Measurements from ENCODE around the gene FCGR2B. TPM values are rescaled to one million over a fixed set of nuclear protein-coding genes. Genes with fewer than 3 reads are reported as not detected.
"Not testable (repeated sequence)": the region's sequence is repeated elsewhere in the genome, so short reads cannot be mapped to it uniquely, and the experiment has no call there.

FCGR2B gene
- total RNA-seq, 1 donor from 2014 or later, result not detected

DNA sequence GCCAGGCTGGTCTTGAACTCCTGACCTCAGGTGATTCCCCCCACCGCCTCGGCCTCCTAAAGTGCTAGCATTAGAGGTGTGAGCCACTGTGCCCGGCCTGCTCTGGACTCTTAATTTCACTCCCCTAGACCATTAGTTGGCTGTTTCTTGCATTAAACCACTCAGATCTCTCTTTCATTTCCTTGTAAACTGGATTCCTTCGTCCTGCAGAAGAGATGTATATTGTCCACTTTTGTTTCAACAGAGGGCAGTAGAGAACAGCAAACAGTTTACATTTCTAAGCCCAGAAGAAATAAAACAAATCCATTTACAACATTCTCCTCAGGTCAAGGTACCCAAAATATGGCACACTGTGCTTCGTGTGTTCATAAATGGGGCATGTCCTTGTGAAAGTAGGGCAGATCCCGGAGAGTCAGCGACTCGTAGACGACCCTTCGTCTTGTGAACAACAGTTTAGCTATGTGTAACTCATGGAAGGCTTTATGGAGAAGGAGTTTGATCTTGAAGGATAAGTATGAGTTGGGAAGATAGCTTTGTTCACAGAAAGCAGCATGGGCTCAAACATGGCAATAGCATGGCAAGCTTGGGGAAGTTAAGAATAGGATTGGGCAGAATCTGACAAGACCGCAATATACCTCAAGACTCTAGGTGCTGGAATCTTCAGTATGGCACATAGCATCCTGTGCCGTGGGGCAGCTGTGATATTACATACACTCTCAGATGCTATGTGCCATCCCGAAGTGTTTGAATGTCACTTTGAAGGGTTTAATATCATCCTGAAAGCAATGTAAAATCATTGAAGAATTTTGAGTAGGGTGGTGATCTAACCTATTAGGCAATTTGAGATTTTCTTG, 15.2 kb upstream of the FCGR2B start:
- DNase-seq (ENCODE audit: low read depth), result peak; percentile 50

DNA sequence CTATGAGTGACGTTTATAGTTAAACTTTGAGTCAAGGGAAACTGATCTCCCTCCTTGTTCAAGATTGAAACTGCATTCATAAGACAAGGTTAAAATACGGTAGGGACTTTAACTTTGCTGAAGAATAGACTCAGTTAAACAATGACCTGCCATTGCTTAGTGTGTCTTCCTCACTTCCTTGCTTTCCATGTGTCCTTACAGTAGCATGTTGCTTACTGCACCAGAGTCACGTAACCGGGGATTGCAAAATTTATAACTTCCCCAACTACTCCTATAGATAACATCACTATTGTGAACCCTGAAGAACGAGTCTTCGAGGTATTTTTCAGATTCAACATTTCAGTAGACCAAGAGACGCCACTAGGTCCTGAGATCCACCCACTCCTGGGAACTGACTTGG, 9.4 kb upstream of the FCGR2B start:
- not testable (repeated sequence) for DNase-seq (ENCODE audit: low read depth)

DNA sequence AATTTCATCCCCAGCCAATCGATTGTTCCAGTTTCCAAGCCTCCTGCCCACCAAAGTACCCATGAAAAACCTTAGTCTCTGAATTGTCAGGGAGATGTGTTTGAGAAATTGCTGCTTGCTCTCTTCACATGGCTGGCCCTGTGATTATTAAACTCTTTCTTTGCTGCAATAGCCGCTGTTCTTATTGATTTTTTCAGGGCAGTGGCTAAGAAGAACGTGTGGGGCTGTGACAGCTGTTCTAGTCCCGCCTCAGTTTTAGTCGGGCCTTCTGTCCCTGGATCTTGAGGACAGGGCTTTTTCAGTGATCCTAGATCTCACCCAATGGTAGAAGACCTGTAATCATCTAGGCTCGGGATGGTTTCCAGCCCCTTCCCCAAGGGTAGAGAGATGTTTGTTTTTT, 9.0 kb upstream of the FCGR2B start:
- not testable (repeated sequence) for DNase-seq (ENCODE audit: low read depth)

DNA sequence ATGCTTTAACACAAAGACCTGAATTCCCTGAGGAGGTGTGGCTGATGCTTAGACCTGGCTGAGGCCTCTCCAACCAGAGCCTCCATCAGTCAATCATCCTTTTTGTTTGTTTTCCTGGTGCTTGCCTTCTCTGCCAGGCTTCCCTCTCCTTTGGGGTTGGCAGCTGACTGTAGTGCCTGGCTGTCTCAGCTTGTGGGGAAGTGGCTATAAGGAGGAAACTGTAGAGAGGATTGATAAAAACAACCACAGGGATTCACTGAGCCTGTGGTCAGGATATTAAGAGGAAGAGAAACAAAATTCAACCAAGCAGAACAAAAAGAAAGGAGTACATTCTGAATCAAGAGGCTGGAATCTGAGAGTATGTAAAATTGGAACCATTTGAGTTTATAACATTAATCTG, 4.4 kb upstream of the FCGR2B start:
- DNase-seq (ENCODE audit: low read depth), result not testable (repeated sequence)

DNA sequence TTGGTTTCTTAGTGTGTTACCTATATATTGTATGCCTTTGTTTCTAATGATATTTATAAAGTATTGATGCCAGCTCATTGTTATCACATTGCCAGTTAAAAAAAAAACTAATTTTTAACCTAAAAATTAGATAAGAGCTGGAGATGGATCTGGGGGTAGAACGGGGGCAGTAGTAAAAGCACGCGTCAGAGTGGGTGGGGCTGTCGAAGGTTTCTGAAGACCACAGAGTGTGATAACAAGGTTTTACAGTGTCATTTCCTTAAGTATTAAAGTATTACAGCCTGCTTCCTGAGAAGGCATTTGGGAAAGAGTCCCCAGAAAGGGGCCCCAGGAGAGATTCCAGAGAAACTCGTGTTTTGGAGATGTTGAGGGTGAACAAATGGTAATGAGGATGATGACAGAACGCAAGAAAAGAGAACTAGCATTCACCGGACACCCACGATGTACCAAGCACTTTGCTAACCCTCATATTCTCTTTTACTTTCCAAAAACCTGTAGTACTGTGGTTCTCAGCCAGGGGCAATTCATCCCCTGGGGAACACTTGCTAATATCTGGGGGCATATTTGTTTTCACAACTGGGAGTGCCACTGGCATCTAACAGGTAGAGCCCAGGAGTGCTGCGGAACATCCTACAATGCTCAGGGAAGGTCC, 1.2 kb upstream of the FCGR2B start:
- DNase-seq (ENCODE audit: low read depth), result not testable (repeated sequence)

DNA sequence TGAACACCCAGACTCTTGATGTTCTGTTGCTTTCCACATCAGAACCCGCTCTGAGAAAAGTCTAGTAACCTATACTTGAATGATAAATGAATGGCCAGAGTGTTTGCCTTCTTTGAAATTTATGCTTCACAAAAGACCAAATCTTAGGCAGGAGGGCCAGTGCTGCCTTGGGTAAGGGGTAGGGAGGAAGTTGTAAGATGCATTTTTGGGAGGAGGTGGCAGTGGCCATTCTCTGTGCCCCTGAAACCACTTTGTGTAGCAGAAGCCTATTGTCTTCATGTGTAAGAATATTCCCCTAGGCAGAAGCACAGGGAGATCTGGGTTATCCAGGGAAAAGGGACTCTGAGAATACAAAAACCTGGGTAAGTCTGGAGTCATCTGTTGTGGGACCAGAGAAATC, 626 bp downstream of the FCGR2B start:
- DNase-seq (ENCODE audit: low read depth), result not testable (repeated sequence)

DNA sequence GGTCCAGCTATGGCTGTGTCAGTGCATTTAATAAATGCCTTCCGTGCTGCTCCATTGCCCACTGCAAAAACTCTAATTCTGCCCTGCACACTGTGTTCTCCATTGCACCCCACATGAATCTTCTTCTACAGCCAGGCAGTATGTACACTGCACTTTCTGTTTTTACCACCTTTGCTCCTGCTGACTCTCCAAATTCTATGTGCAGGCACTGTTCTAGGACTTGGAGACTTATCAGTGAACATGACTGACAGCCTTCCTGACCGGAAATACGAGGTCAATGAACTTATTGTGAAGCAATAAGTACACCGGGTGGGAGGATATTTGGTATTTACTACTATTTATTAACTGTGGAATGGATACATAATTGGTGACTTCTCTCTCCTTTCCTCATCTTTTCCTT, 1.7 kb downstream of the FCGR2B start:
- DNase-seq (ENCODE audit: low read depth), result not testable (repeated sequence)

DNA sequence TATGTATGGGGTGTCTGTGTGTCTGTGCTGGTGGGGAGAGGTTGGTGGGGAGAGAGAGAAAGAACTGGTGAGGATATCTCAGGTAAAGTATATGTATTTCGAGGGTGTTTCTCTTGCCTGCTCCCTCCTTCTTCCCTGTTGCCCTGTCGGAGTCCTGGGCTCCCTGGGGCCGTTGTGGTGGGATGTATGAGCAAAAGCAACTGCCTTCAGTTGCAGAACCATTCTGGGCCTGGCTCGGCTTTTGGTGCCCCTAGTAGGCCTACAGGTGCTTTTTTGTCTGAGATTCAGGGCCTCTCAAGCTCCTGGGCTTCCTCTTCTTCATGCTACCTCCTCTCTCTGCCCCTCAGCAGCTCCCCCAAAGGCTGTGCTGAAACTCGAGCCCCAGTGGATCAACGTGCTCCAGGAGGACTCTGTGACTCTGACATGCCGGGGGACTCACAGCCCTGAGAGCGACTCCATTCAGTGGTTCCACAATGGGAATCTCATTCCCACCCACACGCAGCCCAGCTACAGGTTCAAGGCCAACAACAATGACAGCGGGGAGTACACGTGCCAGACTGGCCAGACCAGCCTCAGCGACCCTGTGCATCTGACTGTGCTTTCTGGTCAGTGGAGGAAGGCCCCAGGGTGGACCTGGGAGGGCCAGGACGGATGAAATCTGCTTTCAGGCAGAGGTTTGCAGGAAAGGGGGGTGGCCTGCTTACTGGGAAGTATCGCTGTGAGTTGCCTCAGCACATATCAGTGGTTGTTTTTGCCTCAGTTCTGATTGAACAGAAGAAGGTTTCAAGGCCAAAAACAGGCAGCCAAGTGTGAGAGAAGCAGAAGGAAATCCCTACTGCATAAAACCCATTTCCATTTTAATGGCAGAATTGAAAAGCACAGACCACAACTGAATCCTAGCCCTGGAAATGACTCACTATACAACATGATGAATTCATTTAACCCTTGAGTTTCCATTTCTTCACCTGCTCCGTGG, 8.4 kb downstream of the FCGR2B start:
- DNase-seq (ENCODE audit: low read depth), result not testable (repeated sequence)

DNA sequence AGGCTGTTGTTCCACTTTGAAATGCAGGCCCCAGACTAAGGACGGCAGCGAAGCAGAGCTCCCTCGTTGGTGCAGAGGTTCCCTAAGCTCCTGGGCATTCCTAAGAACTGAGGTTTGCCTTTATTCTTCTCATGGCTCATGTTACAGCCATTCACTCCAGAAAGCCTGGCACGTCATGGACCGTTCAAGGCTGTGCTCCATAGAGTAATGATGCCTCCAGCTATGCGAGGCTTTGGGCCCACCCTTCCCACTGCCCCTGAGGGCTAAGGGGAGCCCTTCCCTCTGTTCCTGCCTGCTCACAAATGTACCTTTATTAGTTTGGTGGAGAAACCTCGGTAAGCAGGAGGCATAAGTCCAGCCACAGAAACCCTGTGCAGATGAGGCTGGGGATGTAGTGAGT, 10.5 kb downstream of the FCGR2B start:
- peak; percentile 2 for DNase-seq (ENCODE audit: low read depth)

DNA sequence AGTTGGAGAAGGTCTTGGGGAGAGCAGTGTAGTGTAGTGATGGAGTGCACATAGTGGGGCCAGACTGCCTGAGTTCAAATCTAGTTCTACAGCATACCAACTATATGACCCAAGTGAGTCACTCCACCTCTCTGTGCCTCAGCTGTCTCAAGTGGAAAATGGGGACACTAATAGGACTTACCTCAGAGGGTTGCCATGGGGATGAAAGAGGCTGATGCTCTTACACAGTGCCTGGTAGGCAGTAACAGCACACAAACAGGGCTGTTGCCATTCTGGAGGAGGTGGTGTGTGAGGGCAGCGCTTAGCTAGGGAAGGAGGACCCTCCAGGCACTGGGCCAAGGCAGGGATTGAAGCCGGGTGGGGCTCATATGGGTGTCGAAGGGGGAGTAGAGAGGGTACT, 11.5 kb downstream of the FCGR2B start:
- not testable (repeated sequence) for DNase-seq (ENCODE audit: low read depth)

DNA sequence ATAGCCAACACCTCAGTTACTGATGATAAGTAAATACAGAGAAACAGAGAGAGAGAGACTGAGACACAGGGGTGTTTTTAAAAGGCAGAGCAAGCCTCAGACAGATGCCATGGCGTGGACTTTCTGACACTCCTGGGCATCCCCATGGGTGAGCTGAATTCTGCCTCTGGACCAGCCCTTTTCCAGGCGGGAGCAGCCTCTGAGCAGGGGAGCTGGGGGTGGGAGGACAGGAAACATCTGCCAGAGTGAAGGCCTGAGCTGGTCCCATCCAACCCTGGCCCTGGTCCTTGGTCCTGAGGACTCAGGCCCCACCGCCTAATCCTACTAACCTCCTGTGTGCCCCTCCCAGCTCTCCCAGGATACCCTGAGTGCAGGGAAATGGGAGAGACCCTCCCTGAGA, 12.0 kb downstream of the FCGR2B start:
- DNase-seq (ENCODE audit: low read depth), result not testable (repeated sequence)

DNA sequence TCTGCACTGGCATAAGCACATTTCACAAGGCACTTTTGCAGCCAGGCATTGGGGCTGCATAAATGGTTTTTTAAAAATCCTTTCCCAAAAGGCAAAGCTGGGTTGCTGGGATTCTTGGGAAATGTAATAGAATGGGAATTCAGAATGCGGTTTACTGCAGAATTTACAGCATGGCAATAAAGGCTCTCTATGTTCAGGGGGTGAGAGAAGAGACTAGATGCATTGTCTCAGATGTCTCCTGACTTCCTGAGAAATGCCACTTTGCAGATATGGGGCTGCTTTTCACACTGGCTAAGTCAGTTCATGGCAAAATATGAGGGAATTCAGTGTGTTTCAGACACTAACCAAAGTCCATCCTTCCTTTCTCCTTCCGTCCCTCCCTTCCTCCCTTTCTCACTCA, 13.5 kb downstream of the FCGR2B start:
- no peak for DNase-seq (ENCODE audit: low read depth)

DNA sequence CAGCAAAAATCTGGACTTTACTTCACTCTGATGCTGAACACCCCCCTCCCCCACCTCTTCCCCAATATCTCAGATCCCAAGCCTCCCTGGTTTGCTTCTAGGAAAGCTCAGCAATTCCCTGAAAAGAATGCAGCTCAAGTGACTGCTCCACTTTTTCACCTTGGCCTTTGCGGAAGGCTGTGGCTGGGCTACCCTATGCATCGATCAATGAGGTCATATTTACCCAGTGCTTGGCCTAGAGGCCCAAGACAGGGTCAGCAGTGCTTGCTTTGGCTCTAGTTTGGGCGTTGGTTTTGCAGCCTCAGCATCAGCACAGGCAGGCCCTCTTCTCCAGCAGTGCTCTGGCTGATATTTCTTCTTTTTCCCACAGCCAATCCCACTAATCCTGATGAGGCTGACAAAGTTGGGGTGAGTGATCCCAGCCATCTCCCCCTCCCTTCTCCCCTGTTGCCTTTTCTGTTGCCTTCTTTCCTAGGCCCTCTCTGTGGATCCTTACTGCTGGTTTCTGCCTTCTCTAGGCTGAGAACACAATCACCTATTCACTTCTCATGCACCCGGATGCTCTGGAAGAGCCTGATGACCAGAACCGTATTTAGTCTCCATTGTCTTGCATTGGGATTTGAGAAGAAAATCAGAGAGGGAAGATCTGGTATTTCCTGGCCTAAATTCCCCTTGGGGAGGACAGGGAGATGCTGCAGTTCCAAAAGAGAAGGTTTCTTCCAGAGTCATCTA, 14.2 kb downstream of the FCGR2B start:
- no peak for DNase-seq (ENCODE audit: low read depth)

DNA sequence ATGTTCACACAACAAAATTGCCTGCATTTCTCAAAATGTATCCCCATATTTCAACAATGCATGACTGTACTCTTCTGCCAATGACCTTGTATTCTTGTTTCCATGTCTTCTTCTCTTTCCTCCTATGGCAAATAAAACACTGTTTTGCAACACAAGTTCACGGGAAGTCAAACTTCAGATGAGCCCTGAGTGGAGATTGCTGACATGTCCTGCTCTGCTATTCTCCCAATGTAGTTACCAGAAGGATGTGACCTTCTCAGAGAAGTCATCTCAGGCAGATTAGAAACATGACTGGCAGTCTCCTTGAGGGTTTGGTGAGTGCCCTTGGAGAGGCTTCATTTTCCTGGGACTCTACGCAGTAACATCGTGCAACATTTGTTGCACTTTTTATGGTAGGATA, 15.6 kb downstream of the FCGR2B start:
- no peak for DNase-seq (ENCODE audit: low read depth)

DNA sequence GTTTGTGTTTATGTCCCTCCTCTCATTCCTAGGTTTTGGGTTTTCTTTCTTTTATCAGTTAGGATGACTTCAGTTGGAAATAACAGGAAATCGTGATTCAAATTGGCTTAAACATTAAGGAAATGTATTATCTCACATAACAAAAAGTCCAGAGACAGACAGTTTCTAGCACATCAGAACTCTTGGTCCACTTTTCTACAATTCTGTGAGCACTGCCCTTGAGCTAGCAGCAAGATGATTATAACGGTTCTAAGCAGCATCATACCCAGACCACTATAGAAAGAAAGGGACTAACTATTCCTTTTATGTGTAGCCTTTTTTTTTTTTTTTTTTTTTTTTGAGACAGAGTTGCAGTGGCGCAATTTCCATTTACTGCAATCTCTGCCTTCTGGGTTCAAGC, 18.9 kb downstream of the FCGR2B start:
- no peak for DNase-seq (ENCODE audit: low read depth)

DNA sequence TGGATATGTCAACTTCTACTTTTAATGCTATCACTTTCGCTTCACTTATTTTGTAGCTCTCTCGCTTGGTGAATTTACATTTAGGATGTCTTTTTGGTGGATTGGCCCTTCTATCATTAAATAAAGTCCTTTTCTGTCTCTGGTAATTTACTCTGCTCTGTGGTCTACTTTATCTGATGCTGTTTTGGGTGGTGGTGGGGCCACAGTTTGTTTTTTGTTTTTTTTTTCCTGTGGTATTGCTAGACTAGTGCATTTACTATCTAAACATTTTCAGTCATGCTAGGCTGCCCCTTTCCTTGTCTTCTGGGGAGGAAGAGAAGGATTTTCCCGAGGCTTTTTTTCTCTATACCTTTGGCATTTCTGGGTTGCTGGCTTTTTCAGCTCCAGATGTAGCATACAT, 26.0 kb downstream of the FCGR2B start:
- DNase-seq (ENCODE audit: low read depth), result no peak

DNA sequence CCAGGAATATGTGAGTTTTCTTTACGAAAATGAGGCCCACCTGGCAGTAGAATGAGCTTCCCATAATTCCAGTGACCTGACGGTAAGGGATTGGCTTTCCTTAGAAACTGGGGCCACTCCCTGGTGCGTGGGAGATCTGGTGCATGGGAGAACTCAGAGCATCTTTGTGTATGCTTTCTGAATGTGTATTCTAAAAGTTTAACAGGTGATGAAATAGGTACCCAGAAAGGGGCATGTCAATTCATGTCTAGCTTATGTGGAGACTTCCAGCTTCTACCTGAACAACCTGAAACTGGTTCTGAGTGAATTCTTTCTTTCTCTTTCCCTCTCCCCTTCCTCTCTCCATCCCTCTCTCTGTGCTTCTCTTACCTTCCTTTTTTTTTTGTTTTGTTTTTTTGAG, 28.9 kb downstream of the FCGR2B start:
- no peak for DNase-seq (ENCODE audit: low read depth)

DNA sequence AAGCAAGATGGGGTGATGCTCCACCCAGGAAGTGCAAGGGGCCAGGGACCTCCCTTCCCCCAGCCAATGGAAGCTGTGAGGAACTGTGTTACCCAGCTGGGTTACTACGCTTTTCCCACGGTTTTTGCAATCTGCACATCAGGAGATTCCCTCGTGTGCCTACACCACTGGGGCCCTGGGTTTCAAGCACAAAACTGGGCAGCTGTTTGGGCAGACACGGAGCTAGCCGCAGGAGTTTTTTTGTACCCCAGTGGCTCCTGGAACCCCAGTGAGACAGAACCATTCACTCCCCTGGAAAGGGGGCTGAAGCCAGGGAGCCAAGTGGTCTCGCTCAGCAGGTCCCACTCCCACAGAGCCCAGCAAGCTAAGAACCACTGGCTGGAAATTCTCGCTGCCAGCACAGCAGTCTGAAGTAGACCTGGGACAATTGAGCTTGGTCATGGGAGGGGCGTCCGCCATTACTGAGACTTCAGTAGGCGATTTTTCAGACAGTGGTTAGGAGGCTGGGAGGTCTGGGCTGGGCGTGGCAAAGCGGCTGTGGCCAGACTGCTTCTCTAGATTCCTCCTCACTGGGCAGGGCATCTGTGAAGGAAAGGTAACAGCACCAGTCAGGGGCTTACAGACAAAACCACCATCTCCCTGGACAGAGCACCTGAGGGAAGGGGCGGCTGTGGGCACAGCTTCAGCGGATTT, 30.2 kb downstream of the FCGR2B start:
- not testable (repeated sequence) for DNase-seq (ENCODE audit: low read depth)

DNA sequence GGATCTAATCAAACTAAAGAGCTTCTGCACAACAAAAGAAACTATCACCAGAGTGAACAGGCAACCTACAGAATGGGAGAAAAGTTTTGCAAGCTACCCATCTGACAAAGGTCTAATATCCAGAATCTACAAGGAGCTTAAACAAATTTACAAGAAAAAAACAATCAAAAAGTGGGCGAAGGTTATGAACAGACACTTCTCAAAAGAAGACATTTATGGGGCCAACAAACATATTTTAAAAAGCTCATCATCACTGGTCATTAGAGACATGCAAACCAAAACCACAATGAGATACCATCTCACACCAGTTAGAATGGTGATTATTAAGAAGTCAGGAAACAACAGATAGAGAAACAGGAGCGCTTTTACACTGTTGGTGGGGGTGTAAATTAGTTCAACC, 35.4 kb downstream of the FCGR2B start:
- not testable (repeated sequence) for DNase-seq (ENCODE audit: low read depth)

DNA sequence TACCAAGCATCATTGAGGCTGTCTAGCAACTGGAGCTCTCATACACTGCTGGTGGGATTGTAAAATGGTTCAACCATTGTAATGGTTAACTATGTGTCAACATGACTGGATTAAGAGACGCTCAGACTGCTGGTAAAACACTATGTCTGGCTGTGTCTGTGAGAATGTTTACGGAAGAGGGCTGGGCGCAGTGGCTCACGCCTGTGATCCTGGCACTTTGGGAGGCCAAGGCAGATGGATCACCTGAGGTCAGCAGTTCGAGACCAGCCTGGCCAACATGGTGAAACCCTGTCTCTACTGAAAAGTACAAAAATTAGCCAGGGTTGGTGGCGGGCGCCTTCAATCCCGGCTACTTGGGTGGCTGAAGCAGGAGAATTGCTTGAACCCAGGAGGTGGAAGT, 39.3 kb downstream of the FCGR2B start:
- no peak for DNase-seq (ENCODE audit: low read depth)

Data from myocyte (in vitro differentiated cells).